ENCODE data around the gene LPIN1.
"Not testable (repeated sequence)": the region's sequence is repeated elsewhere in the genome, so short reads cannot be mapped to it uniquely, and the experiment has no call there.

LPIN1 gene

GRCh38 chr2:11744631-11745394 is 1.6 kb upstream of the LPIN1 start:
- FAIRE-seq = no peak

- no peak for FAIRE-seq
Measured at GRCh38 chr2:11745613-11746375, 638 bp upstream of the LPIN1 start.

- no peak for FAIRE-seq
Measured at GRCh38 chr2:11746807-11747459, 501 bp downstream of the LPIN1 start.

GRCh38 chr2:11748018-11748860 is 1.8 kb downstream of the LPIN1 start:
- no peak for FAIRE-seq

- FAIRE-seq = no peak
Measured at GRCh38 chr2:11748861-11749645, 2.6 kb downstream of the LPIN1 start.

GRCh38 chr2:11749646-11750349 is 3.4 kb downstream of the LPIN1 start:
- no peak for FAIRE-seq

GRCh38 chr2:11750422-11750821 is 4.0 kb downstream of the LPIN1 start:
- FAIRE-seq = no peak

GRCh38 chr2:11750917-11751316 is 4.5 kb downstream of the LPIN1 start:
- no peak for FAIRE-seq

GRCh38 chr2:11752906-11753305 is 6.5 kb downstream of the LPIN1 start:
- no peak for FAIRE-seq

- FAIRE-seq = no peak
Measured at GRCh38 chr2:11753452-11753885, 7.0 kb downstream of the LPIN1 start.

- FAIRE-seq = no peak
Measured at GRCh38 chr2:11753886-11754699, 7.7 kb downstream of the LPIN1 start.

- FAIRE-seq = no peak
Measured at GRCh38 chr2:11754700-11755015, 8.2 kb downstream of the LPIN1 start.

- no peak for FAIRE-seq
Measured at GRCh38 chr2:11757101-11757500, 10.7 kb downstream of the LPIN1 start.

- FAIRE-seq = no peak
Measured at GRCh38 chr2:11758187-11758586, 11.8 kb downstream of the LPIN1 start.

- FAIRE-seq = no peak
Measured at GRCh38 chr2:11758647-11759046, 12.2 kb downstream of the LPIN1 start.

GRCh38 chr2:11759182-11759975 is 12.9 kb downstream of the LPIN1 start:
- FAIRE-seq = not testable (repeated sequence)

- FAIRE-seq = no peak
Measured at GRCh38 chr2:11761259-11761658, 14.8 kb downstream of the LPIN1 start.

- FAIRE-seq = no peak
Measured at GRCh38 chr2:11762031-11762430, 15.6 kb downstream of the LPIN1 start.

- no peak for FAIRE-seq
Measured at GRCh38 chr2:11762799-11763461, 16.5 kb downstream of the LPIN1 start.

All from TTC549 (cell line).